Bronchial epithelial cell (primary cell): ENCODE data around the gene NMB. TPM values are rescaled to one million over a fixed set of nuclear protein-coding genes. Genes with fewer than 3 reads are reported as not detected.

Experiments
- DNase-seq: peaks from one replicate; pipeline ENCODE4 v3.0.0-alpha.2; 2010; ENCODE audit warnings: low read depth
- FAIRE-seq: peaks from 2 replicates; lab custom pipeline; 2011; peaks lifted over from hg19 to GRCh38; lab: Jason Lieb, UNC
- H3K27me3 ChIP-seq: 2 replicates; pipeline ENCODE4 v1.5.1; 2011; ENCODE audit warnings: low read length; ENCODE audit not compliant: control insufficient read depth, insufficient read depth
- H3K36me3 ChIP-seq: 2 replicates; pipeline ENCODE4 v1.5.1; 2011; ENCODE audit warnings: low read length; ENCODE audit not compliant: control insufficient read depth, insufficient read depth
- H3K4me3 ChIP-seq: 2 replicates; pipeline ENCODE4 v1.5.1; 2011; ENCODE audit warnings: mild to moderate bottlenecking, low read depth, low read length, control low read depth
- CTCF ChIP-seq: IDR thresholded peaks from 2 replicates; pipeline ENCODE4 v1.5.1; 2011; ENCODE audit warnings: mild to moderate bottlenecking, moderate library complexity, low read length, control low read depth, inconsistent platforms; ENCODE audit not compliant: insufficient read depth, severe bottlenecking
- total RNA-seq: library from RNA; depleted of rRNA; stranded (reverse); fragments of >200 nt; gene quantifications from 2 replicates; pipeline ENCODE4 v1.2.1, GENCODE V29; 2014

Gene NMB
- total RNA-seq, 1 donor from 2014 or later, result 1.1 TPM

DNA sequence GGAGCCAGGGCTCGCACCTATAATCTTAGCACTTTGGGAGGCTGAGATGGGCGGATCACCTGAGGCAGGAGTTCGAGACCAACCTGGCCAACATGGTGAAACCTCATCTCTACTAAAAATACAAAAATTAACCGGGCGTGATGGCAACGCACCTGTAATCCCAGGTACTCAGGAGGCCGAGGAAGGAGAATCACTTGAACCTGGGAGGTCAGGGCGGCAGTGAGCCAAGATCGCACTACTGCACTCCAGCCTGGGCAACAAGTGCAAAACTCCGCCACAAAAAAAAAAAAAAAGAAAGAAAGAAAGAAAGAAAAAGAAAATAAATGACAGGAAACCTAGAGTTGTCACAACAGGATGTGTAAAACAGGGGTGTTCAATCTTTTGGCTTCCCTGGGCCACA is 3.0 kb upstream of the NMB start:
- Histone ChIP-seq H3K4me3 (no peak overlapping the region), H3K36me3 (peaks cover 2% of the 10 kb centered on the region), H3K27me3 (no peaks in the 10 kb centered on the region)
- DNase-seq, result no peak
- no peak for TF ChIP-seq CTCF
- FAIRE-seq, result no peak

- FAIRE-seq (no peak), DNase-seq (no peak)
- no peaks in the 10 kb centered on the region for H3K36me3 ChIP-seq
- H3K27me3 ChIP-seq, result no peaks in the 10 kb centered on the region
- TF ChIP-seq CTCF, result no peak
- H3K4me3 ChIP-seq, result no peak overlapping the region
These were observed 2.1 kb upstream of the NMB start for GRCh38 chr15:84659904-84660781.

- Histone ChIP-seq H3K36me3 (no peaks in the 10 kb centered on the region), H3K4me3 (peak overlapping the region; percentile 47), H3K27me3 (no peaks in the 10 kb centered on the region)
- no peak for TF ChIP-seq CTCF
- FAIRE-seq (no peak), DNase-seq (no peak)
These were observed 901 bp upstream of the NMB start for GRCh38 chr15:84658788-84659411.

DNA sequence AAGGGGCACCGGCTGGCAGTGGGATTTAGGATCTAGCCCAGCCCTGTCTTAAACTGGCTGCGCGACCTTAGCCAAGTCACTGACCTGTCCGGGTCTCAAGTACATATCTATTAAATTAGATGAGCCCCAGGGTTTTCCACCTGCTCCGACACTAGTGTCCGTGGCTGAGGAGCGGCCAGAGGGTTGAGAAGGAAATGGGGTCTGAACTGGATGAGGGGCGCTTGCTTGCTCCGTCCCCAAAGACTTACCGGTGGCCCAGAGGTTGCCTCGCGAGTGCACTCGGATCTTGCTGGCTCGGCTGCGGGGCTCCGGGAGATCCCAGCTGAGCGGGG is 285 bp downstream of the NMB start:
- H3K4me3 ChIP-seq, result peak overlapping the region; percentile 47
- DNase-seq (no peak), FAIRE-seq (no peak)
- TF ChIP-seq CTCF, result no peak
- H3K36me3 ChIP-seq, result peaks cover under 1% of the 10 kb centered on the region
- no peaks in the 10 kb centered on the region for H3K27me3 ChIP-seq

DNA sequence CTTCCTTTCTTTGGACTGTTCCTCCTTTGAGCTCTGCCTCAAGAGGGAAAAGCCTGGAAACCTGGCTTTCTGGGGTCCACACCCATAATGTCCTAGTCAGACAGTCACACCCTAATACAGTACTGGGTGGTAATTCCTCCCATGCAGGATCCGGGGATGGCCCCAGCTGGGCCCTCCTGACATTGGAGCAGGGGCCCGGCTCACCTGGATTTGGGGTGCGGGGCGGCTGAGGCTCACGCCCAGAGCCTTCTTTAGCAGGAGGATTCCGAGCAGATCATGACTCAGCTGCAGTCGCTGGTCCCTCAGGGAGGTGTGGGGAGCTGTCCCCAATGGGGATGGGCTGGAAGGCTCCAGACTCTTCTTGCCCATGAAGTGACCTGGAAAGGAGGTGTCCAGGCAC is 1.0 kb downstream of the NMB start:
- Histone ChIP-seq H3K36me3 (peaks cover 4% of the 10 kb centered on the region), H3K4me3 (no peak overlapping the region), H3K27me3 (no peaks in the 10 kb centered on the region)
- no peak for DNase-seq
- FAIRE-seq, result no peak
- no peak for TF ChIP-seq CTCF
